ENCODE results near the gene ADAMTS15.

GRCh38 chr11:130400781-130401483 lies 47.5 kb upstream of the ADAMTS15 start:
- no peak for TF ChIP-seq EZH2phosphoT487 (IDR thresholded peaks at IDR 0.05; ENCODE audit: borderline replicate concordance, low read depth, low read length)
- no peak for TF ChIP-seq CTCF (conservative IDR thresholded peaks at IDR 0.05; ENCODE audit: low read length)
